NB4 (cell line): ENCODE results near the gene NECTIN4.

ENCODE experiments used
- DNase-seq: peaks from one replicate; pipeline ENCODE4 v3.0.0; 2010; ENCODE audit warnings: low read depth
- H3K4me3 ChIP-seq: one replicate; pipeline ENCODE4 v1.5.1; 2011; ENCODE audit warnings: mild to moderate bottlenecking, low read depth, low read length, moderate library complexity
- MAX ChIP-seq: IDR thresholded peaks from 2 replicates; pipeline ENCODE4 v1.6.1; 2011; ENCODE audit warnings: low read depth, low read length
- MYC ChIP-seq: IDR thresholded peaks from 2 replicates; pipeline ENCODE4 v1.6.1; 2011; ENCODE audit warnings: low read depth, low read length
- POLR2A ChIP-seq: IDR thresholded peaks from 2 replicates; pipeline ENCODE4 v1.6.1; 2011; ENCODE audit warnings: mild to moderate bottlenecking; ENCODE audit not compliant: insufficient read length; ENCODE audit errors: extremely low read depth
- TF ChIP-seq, protein P1 (sequence below): IDR thresholded peaks from one replicate; pipeline ENCODE4 v1.5.1; 2012; ENCODE audit warnings: low read depth, low read length

NECTIN4 gene

DNA sequence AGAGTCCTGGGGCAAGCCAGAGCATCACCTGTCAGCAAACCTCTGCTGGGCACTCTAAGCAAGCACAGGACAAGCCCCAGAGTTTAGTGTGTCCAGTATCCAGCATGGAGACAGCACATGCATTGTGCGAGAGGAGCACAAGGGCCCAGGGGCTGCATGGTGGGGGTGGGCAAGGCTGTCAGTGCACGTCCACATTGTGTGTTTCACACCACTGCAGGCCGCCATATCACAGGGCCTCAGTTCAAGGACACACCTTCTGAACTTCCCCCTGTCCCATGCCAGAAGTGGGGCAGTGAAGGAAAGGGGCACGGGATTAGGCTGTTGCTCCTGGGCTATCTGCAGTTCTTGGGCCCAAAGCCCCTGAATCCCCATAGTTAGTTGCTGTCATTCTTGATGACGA, 49.8 kb downstream of the NECTIN4 start:
- TF ChIP-seq MYC (no peak), MAX (no peak), POLR2A (no peak)
- TF ChIP-seq, protein P1, sequence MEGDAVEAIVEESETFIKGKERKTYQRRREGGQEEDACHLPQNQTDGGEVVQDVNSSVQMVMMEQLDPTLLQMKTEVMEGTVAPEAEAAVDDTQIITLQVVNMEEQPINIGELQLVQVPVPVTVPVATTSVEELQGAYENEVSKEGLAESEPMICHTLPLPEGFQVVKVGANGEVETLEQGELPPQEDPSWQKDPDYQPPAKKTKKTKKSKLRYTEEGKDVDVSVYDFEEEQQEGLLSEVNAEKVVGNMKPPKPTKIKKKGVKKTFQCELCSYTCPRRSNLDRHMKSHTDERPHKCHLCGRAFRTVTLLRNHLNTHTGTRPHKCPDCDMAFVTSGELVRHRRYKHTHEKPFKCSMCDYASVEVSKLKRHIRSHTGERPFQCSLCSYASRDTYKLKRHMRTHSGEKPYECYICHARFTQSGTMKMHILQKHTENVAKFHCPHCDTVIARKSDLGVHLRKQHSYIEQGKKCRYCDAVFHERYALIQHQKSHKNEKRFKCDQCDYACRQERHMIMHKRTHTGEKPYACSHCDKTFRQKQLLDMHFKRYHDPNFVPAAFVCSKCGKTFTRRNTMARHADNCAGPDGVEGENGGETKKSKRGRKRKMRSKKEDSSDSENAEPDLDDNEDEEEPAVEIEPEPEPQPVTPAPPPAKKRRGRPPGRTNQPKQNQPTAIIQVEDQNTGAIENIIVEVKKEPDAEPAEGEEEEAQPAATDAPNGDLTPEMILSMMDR, result no peak
- no peak overlapping the region for H3K4me3 ChIP-seq
- DNase-seq, result no peak

DNA sequence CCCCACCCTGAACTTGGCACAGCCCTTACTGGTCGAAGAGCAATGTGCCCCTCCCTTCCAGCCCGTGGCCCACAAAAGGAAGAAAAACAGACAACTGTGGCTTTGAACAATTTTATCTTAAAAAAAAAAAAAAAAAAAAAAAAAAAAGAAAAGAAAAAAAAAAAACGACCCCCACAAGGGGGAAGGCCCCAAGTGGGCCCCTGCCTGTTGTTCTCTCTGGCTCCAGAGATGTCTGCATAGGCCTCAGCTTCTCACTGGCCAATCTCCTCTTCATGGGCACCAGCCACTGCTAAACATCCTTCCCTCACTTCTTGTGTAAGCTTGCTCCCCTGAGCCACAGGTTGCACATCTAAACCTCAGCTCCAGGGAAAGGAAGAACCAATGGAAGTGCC, 50.2 kb downstream of the NECTIN4 start:
- TF ChIP-seq POLR2A (no peak), MYC (no peak), MAX (no peak)
- TF ChIP-seq, protein P1, result no peak
- DNase-seq, result no peak
- H3K4me3 ChIP-seq, result no peak overlapping the region

DNA sequence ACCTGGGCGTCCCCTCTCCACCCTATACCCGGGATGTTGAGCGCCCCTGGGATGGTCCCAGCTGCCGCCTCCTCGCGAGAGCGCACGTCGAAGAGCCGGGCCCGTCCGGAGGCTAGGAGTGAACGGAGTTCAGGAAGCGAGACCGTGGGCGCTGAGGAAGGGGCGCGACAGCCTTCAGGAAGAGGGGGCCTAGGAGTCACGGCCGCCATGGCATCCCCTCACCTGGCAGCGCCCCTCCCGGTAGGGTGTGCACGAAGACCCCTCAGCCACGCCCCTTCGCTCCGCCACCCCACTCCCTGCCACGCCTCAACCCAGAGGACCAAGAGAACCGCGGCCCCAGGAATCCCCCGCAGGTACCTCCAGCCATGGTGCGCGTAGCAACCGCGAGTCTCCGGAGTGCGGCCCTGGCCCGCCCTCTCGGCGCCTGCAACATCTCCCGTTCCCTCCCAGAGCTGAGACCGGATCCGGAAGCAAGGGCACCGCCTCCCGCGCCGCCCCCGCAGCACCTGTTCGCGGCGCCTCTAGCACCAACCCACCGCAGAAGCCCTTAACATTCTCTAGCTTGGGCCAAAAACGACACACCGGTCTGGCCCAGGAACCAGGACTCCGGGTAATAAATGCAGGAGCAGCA, 50.7 kb downstream of the NECTIN4 start, which contains the start of gene TSTD1:
Gene TSTD1, minus strand, starts transcription at position 442 of the 631 bp plus-strand sequence. Its CDS starts 75 bp downstream, at position 367.
- TF ChIP-seq MYC (no peak), MAX (no peak), POLR2A (no peak)
- TF ChIP-seq, protein P1, result no peak
- DNase-seq, result no peak
- H3K4me3 ChIP-seq, result no peak within 1 kb of the TSS

DNA sequence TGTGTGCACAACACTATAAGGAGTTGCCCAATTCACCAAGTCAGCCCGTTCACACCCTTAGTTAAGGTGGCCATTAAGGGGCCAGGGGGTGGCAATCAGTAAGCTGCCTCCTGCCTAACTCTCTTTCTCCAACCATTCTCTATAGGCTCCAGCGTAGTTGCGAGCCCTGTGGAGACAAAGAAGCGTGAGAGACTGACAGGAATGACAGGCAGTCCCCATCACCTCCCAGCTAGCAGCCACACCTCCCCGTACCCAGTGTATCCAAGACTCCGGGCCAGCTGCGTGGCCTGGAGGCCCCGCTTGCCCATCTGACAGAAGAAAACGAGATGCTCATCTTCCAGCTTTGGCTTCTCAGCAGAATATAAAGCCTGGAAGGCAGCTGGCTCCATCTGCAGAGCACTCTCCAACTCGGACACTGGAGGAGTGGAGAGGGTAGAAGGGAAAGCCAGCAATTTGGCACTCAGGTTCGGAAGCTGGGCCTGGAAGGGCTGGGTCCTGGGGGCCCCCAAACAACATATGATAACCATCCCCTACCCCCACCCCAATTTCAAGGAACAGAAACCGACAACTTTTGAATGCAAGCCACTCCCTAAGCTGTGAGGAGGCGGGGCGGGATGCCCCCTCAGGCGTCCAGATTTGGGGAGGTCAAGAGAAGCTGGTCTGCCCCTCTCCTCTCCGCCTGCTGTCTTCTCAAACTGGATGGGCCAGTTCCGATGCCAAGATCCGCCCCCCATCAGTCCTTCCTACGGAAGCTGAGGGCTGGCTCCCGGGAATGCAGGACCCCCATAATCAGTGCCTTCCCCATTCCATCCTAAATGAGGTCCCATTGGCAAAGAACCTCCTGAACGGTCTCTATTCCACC, 51.5 kb downstream of the NECTIN4 start:
- DNase-seq, result no peak
- TF ChIP-seq, protein P1, result no peak
- TF ChIP-seq MYC (no peak), POLR2A (no peak), MAX (no peak)
- H3K4me3 ChIP-seq, result no peak overlapping the region

DNA sequence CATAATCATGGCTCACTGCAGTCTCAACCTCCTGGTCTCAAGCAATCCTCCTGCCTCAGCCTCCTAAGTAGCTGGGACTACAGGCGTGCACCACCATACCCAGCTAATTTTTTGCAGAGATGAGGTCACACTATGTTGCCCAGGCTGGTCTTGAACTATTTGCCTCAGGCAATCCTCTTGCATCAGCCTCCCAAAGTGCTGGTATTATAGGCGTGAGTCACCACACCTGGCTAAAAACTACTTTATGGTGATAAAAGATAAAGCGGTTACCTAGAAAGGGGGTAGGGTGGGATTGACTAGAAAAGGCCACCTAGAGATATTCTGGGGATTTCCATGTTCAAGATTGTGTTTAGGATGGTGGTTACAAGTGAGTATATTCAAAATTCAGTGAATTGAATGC, 55.6 kb downstream of the NECTIN4 start:
- no peak for DNase-seq
- TF ChIP-seq, protein P1, result no peak
- no peak for TF ChIP-seq MYC
- TF ChIP-seq POLR2A, result no peak
- TF ChIP-seq MAX, result no peak
- no peak overlapping the region for H3K4me3 ChIP-seq
